Smooth muscle cell (in vitro differentiated cells): Measurements from ENCODE around the gene KAT8. TPM values are rescaled to one million over a fixed set of nuclear protein-coding genes. Genes with fewer than 3 reads are reported as not detected.
A peak's percentile ranks its signal among the peaks of the same experiment; 100 is the strongest.

Experiments
- DNase-seq: peaks from one replicate; lab custom pipeline; 2025; ENCODE audit not compliant: unreplicated experiment; lab: John Stamatoyannopoulos, UW
- H2AFZ ChIP-seq: fragments of 200-600 bp; sonication (generic); 2 replicates; pipeline ENCODE4 v1.6.0; 2016; ENCODE audit warnings: antibody characterized with exemption, low read depth, mild to moderate bottlenecking
- H3F3A ChIP-seq: fragments of 200-600 bp; sonication (generic); 2 replicates; pipeline ENCODE4 v1.6.0; 2017; ENCODE audit warnings: antibody characterized with exemption, low read depth
- H3K27ac ChIP-seq: fragments of 200-600 bp; sonication (generic); 2 replicates; pipeline ENCODE4 v1.5.1; 2016; ENCODE audit warnings: low read depth, mild to moderate bottlenecking
- H3K27me3 ChIP-seq: fragments of 200-600 bp; sonication (generic); 2 replicates; pipeline ENCODE4 v1.6.1; 2016; ENCODE audit warnings: low read depth, mild to moderate bottlenecking
- H3K36me3 ChIP-seq: fragments of 200-600 bp; sonication (generic); 2 replicates; pipeline ENCODE4 v1.5.1; 2016; ENCODE audit warnings: low read depth
- H3K4me1 ChIP-seq: fragments of 200-600 bp; sonication (generic); 2 replicates; pipeline ENCODE4 v1.5.1; 2016; ENCODE audit warnings: low read depth
- H3K4me2 ChIP-seq: fragments of 200-600 bp; sonication (generic); 2 replicates; pipeline ENCODE4 v1.6.0; 2016; ENCODE audit warnings: mild to moderate bottlenecking
- H3K4me3 ChIP-seq: fragments of 200-600 bp; sonication (generic); 2 replicates; pipeline ENCODE4 v1.5.1; 2016; ENCODE audit warnings: mild to moderate bottlenecking
- H3K79me2 ChIP-seq: fragments of 200-600 bp; sonication (generic); 2 replicates; pipeline ENCODE4 v1.6.0; 2016; ENCODE audit warnings: low read depth, mild to moderate bottlenecking
- H3K9ac ChIP-seq: fragments of 200-600 bp; sonication (generic); 2 replicates; pipeline ENCODE4 v1.6.0; 2016; ENCODE audit warnings: low read depth
- H3K9me3 ChIP-seq: fragments of 200-600 bp; sonication (generic); replicated peaks from 2 replicates; pipeline ENCODE4 v1.5.1; 2016; ENCODE audit warnings: low read depth
- H4K20me1 ChIP-seq: fragments of 200-600 bp; sonication (generic); 2 replicates; pipeline ENCODE4 v1.6.0; 2016; ENCODE audit warnings: low read depth
- WGBS: methylation state at CpG from one replicate; pipeline ENCODE4 v1.1.7; 2016; ENCODE audit warnings: low lambda C conversion rate; 5-methylcytosine and 5-hydroxymethylcytosine counted together
- polyA plus RNA-seq: library from polyadenylated mRNA; unstranded; fragments of >200 nt; fragmentation: Nextera tagmentation; extraction: Ambion mirVana; gene quantifications from 2 replicates; pipeline ENCODE4 v1.2.1, GENCODE V29; 2016
- total RNA-seq: library from RNA; depleted of rRNA; stranded (reverse); fragments of >200 nt; gene quantifications from 2 replicates; pipeline ENCODE4 v1.2.3, GENCODE V29; 2014
- TF ChIP-seq, protein P1 (sequence below): fragments of 200-600 bp; sonication (generic); IDR thresholded peaks from 2 replicates; pipeline ENCODE4 v1.5.1; 2017; ENCODE audit warnings: borderline replicate concordance, mild to moderate bottlenecking, antibody characterized with exemption; ENCODE audit not compliant: insufficient read depth, poor library complexity, severe bottlenecking

Gene KAT8
- total and polyA plus RNA-seq, 2 experiments from 2014 or later, result 29.1 to 32.9 TPM

DNA sequence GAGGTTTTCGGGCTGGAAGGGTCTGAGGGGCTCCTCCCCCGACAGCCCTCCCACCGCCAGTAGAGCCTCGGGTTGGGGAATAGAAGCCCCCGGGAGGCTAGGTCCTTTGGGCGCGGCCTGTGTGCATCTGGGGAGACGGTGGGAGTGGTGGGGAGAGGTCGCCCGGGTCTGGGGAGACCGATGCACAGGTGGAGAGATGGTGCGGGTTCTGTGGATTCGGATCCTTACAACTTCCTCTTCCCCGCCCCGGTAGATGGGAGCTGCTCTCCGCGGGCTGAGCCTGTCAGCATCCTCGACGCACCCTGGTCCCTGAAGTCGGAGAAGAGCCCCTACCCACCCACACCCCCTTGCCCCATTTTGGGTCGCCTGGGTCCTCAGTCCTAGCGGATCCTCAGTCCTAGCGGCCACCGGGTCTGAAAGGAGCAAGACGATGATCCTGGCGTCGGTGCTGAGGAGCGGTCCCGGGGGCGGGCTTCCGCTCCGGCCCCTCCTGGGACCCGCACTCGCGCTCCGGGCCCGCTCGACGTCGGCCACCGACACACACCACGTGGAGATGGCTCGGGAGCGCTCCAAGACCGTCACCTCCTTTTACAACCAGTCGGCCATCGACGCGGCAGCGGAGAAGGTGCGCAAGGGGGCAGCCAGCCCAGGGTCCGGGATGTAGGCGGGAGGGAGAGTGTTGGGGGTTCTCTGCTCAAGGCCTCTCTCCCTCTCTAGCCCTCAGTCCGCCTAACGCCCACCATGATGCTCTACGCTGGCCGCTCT, 8.5 kb upstream of the KAT8 start:
- H3K4me1 ChIP-seq, result peaks cover 4% of the 10 kb centered on the region
- H3F3A ChIP-seq, result peaks cover under 1% of the 10 kb centered on the region
- H3K4me3 ChIP-seq, result peak overlapping the region; percentile 91
- H3K4me2 ChIP-seq, result peak overlapping the region; percentile 97
- H3K9me3 ChIP-seq, result no peaks in the 10 kb centered on the region
- peak overlapping the region; percentile 79 for H3K9ac ChIP-seq
- peak overlapping the region; percentile 75 for H2AFZ ChIP-seq
- 61% methylated on average over 48 of the region's 57 CpGs for WGBS
- H3K27me3 ChIP-seq, result no peaks in the 10 kb centered on the region
- H4K20me1 ChIP-seq, result no peaks in the 10 kb centered on the region
- DNase-seq, result no peak
- TF ChIP-seq, protein P1, sequence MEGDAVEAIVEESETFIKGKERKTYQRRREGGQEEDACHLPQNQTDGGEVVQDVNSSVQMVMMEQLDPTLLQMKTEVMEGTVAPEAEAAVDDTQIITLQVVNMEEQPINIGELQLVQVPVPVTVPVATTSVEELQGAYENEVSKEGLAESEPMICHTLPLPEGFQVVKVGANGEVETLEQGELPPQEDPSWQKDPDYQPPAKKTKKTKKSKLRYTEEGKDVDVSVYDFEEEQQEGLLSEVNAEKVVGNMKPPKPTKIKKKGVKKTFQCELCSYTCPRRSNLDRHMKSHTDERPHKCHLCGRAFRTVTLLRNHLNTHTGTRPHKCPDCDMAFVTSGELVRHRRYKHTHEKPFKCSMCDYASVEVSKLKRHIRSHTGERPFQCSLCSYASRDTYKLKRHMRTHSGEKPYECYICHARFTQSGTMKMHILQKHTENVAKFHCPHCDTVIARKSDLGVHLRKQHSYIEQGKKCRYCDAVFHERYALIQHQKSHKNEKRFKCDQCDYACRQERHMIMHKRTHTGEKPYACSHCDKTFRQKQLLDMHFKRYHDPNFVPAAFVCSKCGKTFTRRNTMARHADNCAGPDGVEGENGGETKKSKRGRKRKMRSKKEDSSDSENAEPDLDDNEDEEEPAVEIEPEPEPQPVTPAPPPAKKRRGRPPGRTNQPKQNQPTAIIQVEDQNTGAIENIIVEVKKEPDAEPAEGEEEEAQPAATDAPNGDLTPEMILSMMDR, result no peak
- H3K27ac ChIP-seq, result no peak overlapping the region
- peaks cover 15% of the 10 kb centered on the region for H3K79me2 ChIP-seq
- H3K36me3 ChIP-seq, result no peaks in the 10 kb centered on the region

DNA sequence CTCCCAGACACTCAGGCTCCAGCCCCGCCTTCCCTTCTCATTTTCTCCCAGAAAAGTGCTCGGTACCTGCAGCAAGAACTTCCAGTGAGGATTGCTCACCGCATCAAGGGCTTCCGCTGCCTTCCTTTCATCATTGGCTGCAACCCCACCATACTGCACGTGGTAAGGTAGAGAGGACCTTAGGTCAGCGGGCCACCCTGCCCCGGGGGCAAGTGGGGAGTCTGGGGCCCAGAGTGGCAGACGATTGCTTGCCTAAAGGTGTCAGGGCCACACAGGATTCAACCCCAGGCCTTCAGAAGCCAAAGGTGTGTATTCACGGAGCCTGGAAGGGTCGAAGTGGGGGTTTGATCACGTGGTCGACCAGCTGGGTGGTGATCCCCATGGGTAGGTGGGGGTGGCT, 7.8 kb upstream of the KAT8 start:
- WGBS, result 98% methylated on average over 12 of the region's 12 CpGs
- Histone ChIP-seq H3K27me3 (no peaks in the 10 kb centered on the region), H3K36me3 (no peaks in the 10 kb centered on the region), H3K4me3 (no peak overlapping the region), H3K4me1 (peaks cover 4% of the 10 kb centered on the region), H3K9ac (no peak overlapping the region), H4K20me1 (no peaks in the 10 kb centered on the region), H3K79me2 (peaks cover 15% of the 10 kb centered on the region), H3F3A (peaks cover 5% of the 10 kb centered on the region), H2AFZ (no peak overlapping the region), H3K4me2 (peak overlapping the region; percentile 97), H3K9me3 (no peaks in the 10 kb centered on the region), H3K27ac (no peak overlapping the region)
- TF ChIP-seq, protein P1, result no peak
- no peak for DNase-seq

DNA sequence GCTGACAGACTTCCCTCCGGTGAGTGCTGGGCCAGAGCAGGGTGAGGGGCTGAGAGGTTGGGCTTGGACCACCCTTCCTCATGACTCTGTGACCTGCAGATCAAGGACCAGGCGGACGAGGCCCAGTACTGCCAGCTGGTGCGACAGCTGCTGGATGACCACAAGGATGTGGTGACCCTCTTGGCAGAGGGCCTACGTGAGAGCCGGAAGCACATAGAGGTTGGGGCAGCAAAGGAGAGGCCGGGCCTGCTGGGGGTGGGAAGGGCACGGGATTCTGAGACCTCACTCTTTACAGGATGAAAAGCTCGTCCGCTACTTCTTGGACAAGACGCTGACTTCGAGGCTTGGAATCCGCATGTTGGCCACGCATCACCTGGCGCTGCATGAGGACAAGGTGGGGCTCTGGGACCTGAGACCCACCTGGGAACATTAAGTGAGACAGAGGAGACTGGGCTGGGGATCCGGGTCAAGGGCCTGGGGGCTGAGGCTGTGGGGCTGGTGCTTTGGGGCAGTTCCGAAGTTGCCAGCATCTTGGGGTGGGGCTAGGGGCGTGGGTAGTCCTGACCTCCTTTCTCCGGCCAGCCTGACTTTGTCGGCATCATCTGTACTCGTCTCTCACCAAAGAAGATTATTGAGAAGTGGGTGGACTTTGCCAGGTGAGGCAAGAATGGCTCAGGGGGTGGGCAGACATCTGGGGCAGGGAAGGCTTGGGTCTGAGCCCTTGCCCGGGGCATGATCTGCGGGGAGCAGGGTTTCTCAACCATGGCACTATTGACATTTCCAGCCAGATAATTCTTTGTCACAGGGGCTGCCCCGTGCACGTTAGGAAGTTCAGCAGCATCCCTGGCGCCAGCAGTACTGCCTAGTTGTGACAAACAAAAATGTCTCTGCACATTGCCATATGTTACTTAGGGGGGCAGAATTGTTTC, 7.1 kb upstream of the KAT8 start:
- H3F3A ChIP-seq, result peaks cover 5% of the 10 kb centered on the region
- peaks cover 4% of the 10 kb centered on the region for H3K4me1 ChIP-seq
- no peak overlapping the region for H3K4me2 ChIP-seq
- no peaks in the 10 kb centered on the region for H3K9me3 ChIP-seq
- no peak overlapping the region for H3K27ac ChIP-seq
- no peaks in the 10 kb centered on the region for H3K27me3 ChIP-seq
- no peaks in the 10 kb centered on the region for H4K20me1 ChIP-seq
- no peaks in the 10 kb centered on the region for H3K36me3 ChIP-seq
- TF ChIP-seq, protein P1, result no peak
- H2AFZ ChIP-seq, result no peak overlapping the region
- 97% methylated on average over 26 of the region's 26 CpGs for WGBS
- H3K4me3 ChIP-seq, result no peak overlapping the region
- H3K9ac ChIP-seq, result no peak overlapping the region
- DNase-seq, result no peak
- H3K79me2 ChIP-seq, result peaks cover 15% of the 10 kb centered on the region
